Effector memory CD4-positive, alpha-beta T cell (primary cell): ENCODE measurements around the gene ZDHHC14.

Experiments
- DNase-seq, 3 donors: peaks; one replicate each; pipeline ENCODE4 v3.0.0-alpha.2; 2020
- H3K27ac ChIP-seq: 2 replicates; pipeline ENCODE4 v1.7.0; 2013; ENCODE audit warnings: mild to moderate bottlenecking, low read length, moderate library complexity; ENCODE audit not compliant: insufficient read depth, poor library complexity, severe bottlenecking
- H3K27me3 ChIP-seq: replicated peaks from 2 replicates; pipeline ENCODE4 v1.7.0; 2013; ENCODE audit warnings: mild to moderate bottlenecking, low read length; ENCODE audit not compliant: insufficient read depth, control insufficient read depth, poor library complexity, severe bottlenecking
- H3K36me3 ChIP-seq: 2 replicates; pipeline ENCODE4 v1.7.0; 2013; ENCODE audit warnings: mild to moderate bottlenecking, low read length, moderate library complexity; ENCODE audit not compliant: control insufficient read depth, insufficient read depth
- H3K4me1 ChIP-seq: 2 replicates; pipeline ENCODE4 v1.7.0; 2013; ENCODE audit warnings: low read length, mild to moderate bottlenecking; ENCODE audit not compliant: control insufficient read depth, insufficient read depth, poor library complexity, severe bottlenecking
- H3K4me3 ChIP-seq: 2 replicates; pipeline ENCODE4 v1.7.0; 2013; ENCODE audit warnings: low read length, low read depth, mild to moderate bottlenecking; ENCODE audit not compliant: insufficient read depth, poor library complexity, severe bottlenecking
- H3K9me3 ChIP-seq: 2 replicates; pipeline ENCODE4 v1.7.0; 2013; ENCODE audit warnings: mild to moderate bottlenecking, low read length, moderate library complexity; ENCODE audit not compliant: control insufficient read depth

Gene ZDHHC14

DNA sequence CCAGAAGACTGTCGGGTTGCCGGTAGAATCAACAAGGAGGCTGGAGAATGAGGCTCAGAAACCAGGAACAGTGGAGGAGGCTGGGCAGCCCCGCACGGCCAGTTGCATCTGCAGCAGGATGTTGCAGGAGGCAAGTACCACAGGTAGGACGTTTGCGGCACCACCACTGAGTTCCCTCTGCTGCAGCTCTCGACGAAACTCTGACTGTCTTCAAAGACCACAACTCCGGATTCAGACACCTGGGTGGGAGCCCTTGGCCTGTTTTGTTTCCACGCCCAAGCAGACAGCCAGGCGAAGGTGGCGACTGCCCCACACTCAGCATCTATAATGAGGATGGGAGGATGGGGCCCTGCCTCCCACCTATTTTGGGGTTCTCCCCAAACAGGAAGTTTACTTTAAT, 218.2 kb downstream of the ZDHHC14 start:
- no peak for DNase-seq

DNA sequence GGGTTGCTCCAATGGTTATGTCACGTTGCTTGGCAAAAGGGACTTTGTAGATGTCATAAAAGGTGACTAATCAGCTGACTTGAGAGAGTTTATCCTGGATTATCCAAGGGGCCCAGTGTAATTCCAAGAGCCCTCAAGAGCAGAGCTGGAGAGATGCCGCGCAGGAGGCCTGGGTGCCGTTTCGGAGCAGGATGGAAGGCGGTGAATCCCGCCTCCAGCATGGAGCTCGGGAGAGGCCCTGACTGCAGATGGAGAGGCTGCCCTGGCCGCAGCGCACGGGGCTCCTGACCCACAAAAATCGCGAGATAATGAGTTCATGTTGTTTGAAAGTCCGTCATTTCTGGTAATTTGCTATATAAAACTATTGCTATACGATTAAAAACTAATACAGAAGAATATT, 219.8 kb downstream of the ZDHHC14 start:
- Histone ChIP-seq H3K4me3 (no peak overlapping the region), H3K36me3 (no peaks in the 10 kb centered on the region), H3K4me1 (no peaks in the 10 kb centered on the region), H3K27me3 (no peaks in the 10 kb centered on the region), H3K9me3 (no peaks in the 10 kb centered on the region), H3K27ac (no peak overlapping the region)
- DNase-seq, result no peak

More for the DNA sequence above, 218.2 kb downstream of the ZDHHC14 start:
- no peak overlapping the region for H3K27ac ChIP-seq
- no peaks in the 10 kb centered on the region for H3K4me1 ChIP-seq
- H3K27me3 ChIP-seq, result no peaks in the 10 kb centered on the region
- no peaks in the 10 kb centered on the region for H3K9me3 ChIP-seq
- no peak overlapping the region for H3K4me3 ChIP-seq
- no peaks in the 10 kb centered on the region for H3K36me3 ChIP-seq

DNA sequence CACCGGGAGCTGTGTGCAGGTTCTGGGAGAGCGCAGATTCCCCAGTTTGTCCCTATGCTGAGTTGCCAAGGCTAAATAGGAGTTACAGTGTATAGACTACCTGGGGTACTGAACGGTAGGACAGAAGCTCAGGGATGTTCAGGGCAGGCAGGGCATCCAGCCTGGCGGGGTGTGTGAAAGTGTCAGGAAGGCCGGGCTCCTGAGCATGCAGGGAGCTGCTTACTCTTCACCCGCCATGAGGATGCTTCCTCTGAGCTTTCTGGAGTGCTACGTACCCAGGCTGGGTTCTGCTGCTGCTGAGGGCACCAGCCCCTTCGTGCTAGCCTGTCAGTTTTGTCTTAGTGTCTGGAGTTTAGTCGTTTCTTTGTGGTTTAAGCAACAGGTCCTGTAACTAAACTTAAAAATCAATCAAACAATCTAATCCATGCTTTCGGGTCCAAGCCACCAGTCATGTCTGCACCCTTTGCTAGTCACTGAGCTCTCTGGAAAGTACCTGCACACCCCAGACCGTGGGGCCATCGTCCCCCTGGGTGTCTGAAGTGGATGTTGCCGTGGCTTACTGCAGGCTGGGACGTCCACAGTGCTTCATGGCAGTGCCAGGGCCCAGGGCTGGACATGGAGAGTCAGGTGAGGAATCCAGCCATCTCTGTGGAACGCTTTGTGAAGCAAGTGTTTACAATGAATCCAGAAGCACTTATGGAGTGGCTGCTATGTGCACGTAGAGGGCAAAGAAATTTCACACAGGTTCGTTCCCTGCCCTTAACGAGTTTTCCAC, 221.7 kb downstream of the ZDHHC14 start:
- H3K36me3 ChIP-seq, result no peaks in the 10 kb centered on the region
- H3K9me3 ChIP-seq, result no peaks in the 10 kb centered on the region
- no peak overlapping the region for H3K4me3 ChIP-seq
- DNase-seq, result no peak
- no peaks in the 10 kb centered on the region for H3K27me3 ChIP-seq
- H3K4me1 ChIP-seq, result no peaks in the 10 kb centered on the region
- no peak overlapping the region for H3K27ac ChIP-seq

DNA sequence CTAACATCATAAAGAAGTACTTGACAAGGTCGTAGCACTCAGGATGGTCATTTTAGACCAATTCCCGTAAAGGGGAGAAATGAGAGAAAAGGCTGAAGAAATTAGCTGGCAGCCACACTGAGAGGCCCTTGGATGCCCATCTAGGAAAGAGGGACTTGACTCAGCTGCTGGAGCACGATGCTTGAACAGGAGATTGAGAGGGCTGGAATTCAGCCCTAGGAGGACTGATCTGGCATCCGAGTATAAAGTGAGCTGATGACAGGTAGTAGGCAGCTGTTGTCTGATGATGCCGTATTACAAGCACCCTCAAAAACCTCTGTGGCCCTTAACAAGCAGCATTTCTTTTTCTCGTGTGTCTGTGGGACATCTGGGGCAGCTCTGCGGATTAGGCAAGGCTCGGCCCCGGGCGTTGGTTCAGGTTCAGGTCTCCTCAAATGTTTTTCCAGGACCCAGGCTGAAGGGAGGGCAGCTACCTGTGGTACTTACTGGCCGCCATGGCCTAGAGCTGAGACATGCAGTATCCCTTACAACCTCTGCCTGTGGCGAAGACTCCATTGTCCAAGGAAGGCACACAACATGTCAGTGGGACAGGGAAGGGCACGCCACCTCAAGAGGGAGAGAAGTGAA, 222.4 kb downstream of the ZDHHC14 start:
- DNase-seq, result no peak
- H3K4me1 ChIP-seq, result no peaks in the 10 kb centered on the region
- no peak overlapping the region for H3K4me3 ChIP-seq
- no peaks in the 10 kb centered on the region for H3K9me3 ChIP-seq
- no peaks in the 10 kb centered on the region for H3K27me3 ChIP-seq
- H3K27ac ChIP-seq, result no peak overlapping the region
- no peaks in the 10 kb centered on the region for H3K36me3 ChIP-seq

DNA sequence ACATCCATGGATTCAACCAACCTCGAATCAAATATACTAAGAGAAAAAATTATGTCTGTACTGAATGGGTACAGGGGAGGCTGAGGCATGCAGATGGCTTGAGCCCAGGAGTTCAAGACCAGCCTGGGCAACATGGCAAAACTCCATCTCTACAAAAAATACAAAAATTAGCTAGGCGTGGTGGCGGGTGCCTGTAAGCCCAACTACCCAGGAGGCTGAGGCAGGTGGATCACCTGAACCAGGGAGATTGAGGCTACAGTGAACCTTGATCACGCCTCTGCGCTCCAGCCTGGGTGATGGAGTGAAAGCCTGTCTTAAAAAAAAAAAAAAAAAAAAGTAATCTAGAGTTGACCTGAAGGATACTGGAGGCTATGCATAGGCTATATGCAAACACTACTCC, 223.0 kb downstream of the ZDHHC14 start:
- Histone ChIP-seq H3K27me3 (no peaks in the 10 kb centered on the region), H3K36me3 (no peaks in the 10 kb centered on the region), H3K4me3 (no peak overlapping the region), H3K9me3 (no peaks in the 10 kb centered on the region), H3K27ac (no peak overlapping the region), H3K4me1 (no peaks in the 10 kb centered on the region)
- DNase-seq, result no peak

DNA sequence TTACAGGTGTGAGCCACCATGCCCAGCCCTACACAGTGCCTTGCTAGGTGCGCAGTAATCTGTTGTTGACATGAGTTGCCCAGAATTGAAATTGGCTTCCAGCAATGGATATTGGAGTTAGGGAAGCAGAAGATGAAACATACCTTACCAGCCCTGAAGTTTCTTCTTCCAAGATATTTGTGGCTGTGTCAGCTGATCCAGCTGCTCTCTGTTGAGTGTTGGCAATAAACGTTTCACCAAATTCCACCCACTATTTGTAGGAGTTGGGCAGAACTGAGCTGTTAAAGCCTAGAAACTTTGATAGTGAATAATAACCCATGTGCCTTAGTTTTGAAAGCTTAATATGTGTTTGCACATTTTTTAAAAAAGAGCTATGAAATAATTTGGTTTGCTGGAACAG, 223.8 kb downstream of the ZDHHC14 start:
- no peak overlapping the region for H3K27ac ChIP-seq
- H3K36me3 ChIP-seq, result no peaks in the 10 kb centered on the region
- no peak overlapping the region for H3K4me3 ChIP-seq
- H3K4me1 ChIP-seq, result no peaks in the 10 kb centered on the region
- no peaks in the 10 kb centered on the region for H3K9me3 ChIP-seq
- DNase-seq, result no peak
- no peaks in the 10 kb centered on the region for H3K27me3 ChIP-seq

DNA sequence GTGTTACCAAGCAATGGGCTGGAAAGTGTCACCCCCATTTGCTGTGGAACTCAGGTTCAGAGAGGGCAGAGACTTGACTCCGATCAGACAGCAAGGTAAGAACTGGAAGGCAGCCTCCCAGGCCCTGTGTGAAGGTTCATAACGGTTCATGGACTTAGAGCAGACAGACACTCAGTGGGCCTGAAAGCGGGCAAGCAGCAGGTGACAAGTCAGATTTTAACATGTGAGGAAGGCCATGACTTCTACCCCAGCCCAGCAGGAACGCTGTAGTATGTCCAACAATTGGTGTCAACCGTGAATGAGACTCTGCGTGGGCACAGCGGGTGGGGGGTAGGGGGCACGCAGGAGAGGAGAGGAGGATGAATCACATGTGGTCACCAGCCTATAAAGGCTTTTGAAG, 224.5 kb downstream of the ZDHHC14 start:
- no peak overlapping the region for H3K27ac ChIP-seq
- DNase-seq, result no peak
- H3K4me3 ChIP-seq, result no peak overlapping the region
- no peaks in the 10 kb centered on the region for H3K36me3 ChIP-seq
- no peaks in the 10 kb centered on the region for H3K4me1 ChIP-seq
- no peaks in the 10 kb centered on the region for H3K9me3 ChIP-seq
- H3K27me3 ChIP-seq, result no peaks in the 10 kb centered on the region

DNA sequence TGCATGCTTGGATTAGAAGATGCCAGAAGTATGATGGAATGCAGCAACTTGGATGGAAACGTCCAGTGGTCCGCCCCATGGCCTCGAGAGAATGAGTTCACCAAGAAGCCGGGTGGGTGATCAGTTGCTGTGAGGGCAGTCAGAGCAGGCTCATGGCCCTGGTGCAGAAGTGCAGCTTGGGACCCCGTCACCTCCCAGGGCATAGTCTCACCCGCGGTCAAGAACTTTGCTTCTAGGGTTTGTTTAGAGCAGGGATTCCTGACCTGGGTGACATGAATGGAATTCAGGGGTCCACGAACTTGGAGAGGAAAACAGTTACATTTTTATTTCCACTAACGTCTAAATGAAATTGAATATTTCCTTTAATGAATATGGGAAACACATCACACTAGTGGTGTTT, 225.5 kb downstream of the ZDHHC14 start:
- DNase-seq, result no peak
- no peaks in the 10 kb centered on the region for H3K9me3 ChIP-seq
- H3K27ac ChIP-seq, result no peak overlapping the region
- H3K36me3 ChIP-seq, result no peaks in the 10 kb centered on the region
- no peaks in the 10 kb centered on the region for H3K27me3 ChIP-seq
- H3K4me1 ChIP-seq, result no peaks in the 10 kb centered on the region
- no peak overlapping the region for H3K4me3 ChIP-seq

DNA sequence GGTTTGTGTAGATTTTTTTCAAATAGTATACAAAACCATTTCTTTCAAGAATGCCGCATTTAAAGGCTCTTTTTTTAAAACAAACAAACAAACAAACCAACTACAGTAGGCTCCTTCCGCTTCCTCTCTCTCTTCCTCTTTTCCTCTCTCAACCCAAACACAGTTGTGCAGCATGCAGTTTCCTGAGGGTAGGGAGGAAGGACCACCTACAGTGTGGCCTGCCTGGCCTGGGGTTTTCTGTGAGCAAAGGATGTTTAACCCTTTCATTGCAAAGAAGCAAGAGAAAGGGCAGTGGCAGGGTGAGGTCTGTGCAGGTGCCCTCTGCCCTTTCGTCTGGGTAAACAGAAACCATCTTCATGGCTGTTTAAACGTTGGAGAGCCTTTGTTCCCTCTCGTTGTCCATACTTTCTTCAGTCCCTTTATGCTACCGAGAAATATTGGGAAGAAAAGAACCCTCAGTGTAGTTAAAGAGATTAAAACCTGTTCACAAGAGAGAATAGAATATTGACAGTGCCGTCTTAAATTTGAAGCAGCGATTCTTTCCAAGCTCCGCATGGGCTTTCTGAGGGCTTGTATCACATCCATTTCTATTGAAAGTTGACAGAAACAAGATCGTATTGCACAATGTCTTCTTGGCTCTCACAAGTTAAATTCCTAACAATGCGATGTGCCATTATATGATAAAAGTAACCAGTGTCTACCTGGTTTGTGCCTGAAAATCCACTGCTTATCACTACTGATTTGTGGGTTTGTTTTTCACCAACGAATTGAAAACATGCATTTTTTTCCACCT, 226.5 kb downstream of the ZDHHC14 start:
- H3K9me3 ChIP-seq, result no peaks in the 10 kb centered on the region
- no peak overlapping the region for H3K27ac ChIP-seq
- no peak overlapping the region for H3K4me3 ChIP-seq
- no peaks in the 10 kb centered on the region for H3K27me3 ChIP-seq
- no peaks in the 10 kb centered on the region for H3K4me1 ChIP-seq
- H3K36me3 ChIP-seq, result no peaks in the 10 kb centered on the region
- DNase-seq, result no peak
